ENCODE measurements around the gene C17orf75.
"Not testable (repeated sequence)": the region's sequence is repeated elsewhere in the genome, so short reads cannot be mapped to it uniquely, and the experiment has no call there.

Gene C17orf75

DNA sequence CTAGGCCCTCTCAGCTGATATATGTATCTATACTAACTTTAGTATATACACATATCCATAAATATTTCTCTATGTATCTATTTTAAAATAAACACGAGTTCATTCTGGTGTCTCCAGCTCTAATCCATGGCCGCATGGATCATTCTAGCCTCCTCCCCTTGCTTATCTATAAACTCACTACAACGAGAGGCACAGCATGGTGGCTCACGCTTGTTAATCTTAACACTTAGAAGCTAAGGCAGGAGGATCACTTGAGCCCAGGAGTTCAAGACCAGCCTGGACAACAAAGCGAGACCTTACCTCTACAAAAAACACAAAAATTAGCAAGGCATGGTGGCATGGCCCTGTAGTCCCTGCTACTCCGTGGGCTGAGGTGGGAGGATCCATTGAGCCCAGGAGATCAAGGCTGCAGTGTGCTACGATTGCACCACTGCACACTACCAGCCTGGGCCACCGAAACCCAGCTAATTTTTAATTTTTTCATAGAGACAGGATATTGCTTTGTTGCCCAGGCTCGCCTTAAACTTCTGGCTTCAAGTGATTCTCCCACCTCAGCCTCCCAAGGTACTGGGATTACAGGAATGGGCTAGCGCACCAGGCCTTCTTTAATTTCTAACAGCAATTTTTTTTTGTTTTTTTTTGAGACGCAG, 4.1 kb upstream of the C17orf75 start:
- no peak overlapping the region for H3K4me3 ChIP-seq (ENCODE audit: low read depth, low read length)

DNA sequence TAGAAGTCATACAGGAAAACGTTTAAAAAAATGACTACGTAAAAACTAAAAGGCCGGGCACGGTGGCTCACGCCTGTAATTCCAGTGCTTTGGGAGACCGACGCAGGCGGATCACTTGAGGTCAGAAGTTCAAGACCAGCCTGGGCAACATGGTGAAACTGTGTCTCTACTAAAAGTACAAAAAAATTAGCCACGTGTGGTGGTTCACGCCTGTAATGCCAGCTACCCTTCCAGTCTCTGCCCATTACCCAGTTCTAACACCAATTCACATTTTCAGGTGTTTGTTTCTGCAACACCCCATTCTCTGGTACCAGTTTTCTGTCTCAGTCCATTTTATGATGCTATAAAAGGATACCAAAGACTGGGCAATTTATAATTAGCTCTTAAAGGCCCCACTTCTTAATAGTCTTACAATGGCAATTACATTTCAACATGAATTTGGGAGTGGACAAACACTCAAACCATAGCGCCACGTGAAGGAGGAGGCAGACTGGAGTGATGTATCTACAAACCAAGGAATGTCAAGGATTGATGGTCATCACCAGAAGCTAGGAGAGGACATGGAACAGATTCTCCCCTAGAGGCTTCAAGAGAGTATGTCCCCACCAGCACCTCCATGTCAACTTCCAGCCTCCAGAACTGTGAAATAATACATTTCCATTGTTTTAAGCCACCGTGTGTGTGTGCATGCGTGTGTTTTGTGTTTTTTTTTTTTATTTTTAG, 791 bp upstream of the C17orf75 start:
- H3K4me3 ChIP-seq (ENCODE audit: low read depth, low read length), result peak overlapping the region; percentile 83

DNA sequence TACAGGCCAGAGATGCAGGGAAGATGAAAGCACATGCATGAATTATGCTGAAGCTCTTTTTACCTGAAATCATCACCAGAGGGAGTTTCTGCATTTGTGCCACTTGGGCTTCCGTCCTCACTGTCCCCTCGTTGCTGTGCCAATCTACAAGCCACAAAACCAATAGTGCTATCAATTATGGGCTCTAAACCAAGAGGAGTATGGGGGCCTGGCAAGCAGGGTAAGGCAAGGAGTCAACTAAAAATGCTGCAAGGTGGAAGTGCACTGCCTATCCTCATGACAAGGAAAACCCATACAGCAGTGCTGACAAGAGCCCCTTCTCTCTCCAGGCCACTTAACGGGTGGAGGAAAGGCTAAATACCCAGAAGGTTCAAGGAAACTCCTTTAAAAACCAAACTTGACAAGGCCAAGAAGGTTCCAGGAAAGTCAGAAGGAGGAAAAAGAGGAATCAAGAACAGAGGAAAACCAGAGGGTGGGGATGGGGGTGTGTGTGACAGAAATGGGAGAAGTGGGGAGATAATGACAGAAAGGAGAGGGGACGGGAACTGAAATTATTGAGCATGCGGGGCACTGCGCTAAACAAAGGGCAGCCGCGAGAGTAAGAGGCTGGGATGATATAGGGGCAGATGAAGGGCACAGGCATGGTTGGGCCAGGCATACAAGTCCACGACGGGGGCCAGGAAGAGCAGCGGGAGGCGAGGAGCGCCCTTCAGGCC, 674 bp downstream of the C17orf75 start:
- H3K4me3 ChIP-seq (ENCODE audit: low read depth, low read length), result peak overlapping the region; percentile 83

DNA sequence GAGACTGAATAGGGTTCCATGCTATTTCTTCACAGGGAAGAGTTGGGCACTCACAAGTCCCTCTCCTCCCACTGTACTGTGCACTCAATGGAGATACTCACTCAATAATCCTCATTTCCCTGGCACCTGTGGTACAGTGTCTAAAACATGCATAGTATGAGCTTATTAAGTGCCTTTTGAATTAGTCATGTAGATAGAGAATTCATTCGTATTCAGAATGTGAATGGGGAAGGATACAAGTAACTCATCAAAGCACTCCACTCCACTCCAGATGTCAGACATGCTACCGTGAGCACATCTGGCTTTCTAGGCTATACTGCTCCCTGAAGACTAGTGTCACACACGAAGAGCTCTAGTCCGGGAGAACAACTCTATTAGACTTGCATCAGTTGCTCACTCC, 6.3 kb downstream of the C17orf75 start:
- H3K4me3 ChIP-seq (ENCODE audit: low read depth, low read length), result no peak overlapping the region

DNA sequence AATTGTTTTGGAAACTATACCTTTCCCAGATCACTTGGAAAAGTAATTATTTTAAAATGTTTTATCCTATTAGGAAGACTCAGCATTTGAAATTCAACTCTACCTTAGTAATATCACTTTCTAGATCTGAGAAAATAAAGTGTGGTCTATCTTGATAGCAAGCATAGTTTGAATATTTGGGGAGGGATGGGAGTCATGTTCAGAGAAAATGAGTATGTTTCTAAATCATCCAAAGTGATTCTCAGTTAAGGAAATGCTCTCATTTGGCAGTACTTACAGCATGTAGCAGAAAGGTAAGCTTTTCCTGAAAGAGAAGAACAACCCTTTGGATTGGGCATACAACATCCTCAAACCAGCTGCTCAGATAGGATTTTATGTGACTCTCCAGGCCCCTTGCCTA, 6.9 kb downstream of the C17orf75 start:
- no peak overlapping the region for H3K4me3 ChIP-seq (ENCODE audit: low read depth, low read length)

DNA sequence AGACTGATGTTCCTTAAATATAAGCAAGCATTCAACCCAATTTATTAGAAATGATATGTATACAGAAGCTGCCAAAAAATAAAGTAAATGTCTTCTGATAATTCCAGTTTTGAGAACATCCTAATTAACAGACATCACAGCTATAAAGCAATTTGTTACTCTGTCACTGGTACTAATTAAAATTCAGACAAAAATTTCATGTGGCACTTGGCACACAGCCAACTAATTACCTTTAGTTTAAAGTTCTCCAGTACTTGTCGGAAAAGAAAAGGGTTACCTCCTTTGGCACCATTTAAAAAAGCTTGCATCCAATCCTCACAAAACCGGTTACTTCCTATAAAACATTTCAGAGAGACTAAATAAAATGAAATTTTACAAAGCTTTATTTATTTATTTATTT, 8.8 kb downstream of the C17orf75 start:
- H3K4me3 ChIP-seq (ENCODE audit: low read depth, low read length), result no peak overlapping the region

DNA sequence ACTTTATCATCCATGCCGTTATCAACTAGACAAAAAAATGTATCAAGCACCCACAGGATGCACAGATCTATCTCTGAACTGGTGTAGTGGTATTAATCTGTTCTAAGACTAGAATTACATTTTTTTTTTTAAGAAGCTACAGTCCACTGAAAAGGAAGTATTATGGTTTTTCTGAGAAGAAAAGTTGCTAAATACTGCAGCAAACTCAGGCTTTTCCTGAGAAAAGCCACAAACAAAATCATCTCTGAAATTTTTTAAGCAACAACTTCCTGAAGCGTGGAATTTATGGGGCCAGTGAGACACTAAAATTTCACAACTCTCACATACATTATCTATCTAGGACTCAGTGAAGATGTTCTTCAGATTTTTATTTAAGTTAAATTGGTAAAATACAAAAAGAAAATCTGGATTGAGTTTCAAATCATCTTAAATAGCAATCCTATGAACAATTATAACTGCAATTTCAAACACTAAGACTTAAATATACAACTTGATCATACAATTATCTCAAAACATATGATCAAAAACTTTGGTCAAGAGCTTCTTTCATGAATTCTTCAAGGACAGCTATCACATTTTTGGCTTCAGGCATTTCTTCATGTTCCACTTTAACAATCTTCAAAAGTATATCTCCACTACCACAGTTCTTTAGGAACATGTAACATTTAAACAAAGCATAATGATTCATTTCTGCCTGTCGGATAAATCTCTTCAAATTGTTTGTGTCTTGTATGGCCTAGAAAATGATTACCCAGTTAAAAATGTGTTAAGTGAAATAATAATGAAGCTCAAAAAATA, 10.5 kb downstream of the C17orf75 start:
- no peak overlapping the region for H3K4me3 ChIP-seq (ENCODE audit: low read depth, low read length)

DNA sequence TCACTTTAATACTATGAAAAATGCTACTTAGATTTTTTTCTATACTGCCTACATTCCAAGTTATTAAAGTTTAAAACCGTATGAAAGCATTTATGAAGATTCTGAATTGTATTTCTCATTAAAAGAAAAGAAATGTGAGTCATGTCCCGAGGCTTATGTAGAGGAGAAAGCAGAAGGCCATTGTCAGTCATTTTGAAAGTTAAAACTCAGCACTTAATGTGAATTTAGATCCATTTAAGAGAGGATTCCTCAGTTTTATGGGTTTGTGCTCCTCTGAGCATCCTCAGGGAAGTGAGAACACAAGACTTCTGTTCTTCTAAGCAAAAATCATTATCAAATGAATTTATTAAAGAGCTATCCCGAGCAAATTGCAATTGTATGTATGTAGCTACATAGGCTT, 11.8 kb downstream of the C17orf75 start:
- H3K4me3 ChIP-seq (ENCODE audit: low read depth, low read length), result no peak overlapping the region

DNA sequence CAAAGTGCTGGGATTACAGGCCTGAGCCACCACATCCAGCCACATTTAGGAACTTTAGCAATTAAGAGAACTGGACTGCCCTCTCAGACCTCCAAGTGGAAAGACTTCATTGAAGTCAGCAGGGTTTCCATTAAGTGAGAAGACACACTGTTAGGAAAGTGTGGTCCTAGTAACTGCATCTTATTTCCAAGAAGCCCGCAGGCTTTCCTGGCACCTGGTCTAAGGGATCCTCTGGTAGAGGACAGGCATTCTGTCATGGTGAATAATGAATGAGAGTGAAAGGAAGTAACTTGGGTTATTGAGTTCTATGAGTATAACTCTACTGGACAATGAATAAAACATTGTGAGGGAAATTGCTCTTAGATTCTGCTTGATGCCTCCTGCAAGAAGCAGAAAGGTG, 14.1 kb downstream of the C17orf75 start:
- H3K4me3 ChIP-seq (ENCODE audit: low read depth, low read length), result no peak overlapping the region

DNA sequence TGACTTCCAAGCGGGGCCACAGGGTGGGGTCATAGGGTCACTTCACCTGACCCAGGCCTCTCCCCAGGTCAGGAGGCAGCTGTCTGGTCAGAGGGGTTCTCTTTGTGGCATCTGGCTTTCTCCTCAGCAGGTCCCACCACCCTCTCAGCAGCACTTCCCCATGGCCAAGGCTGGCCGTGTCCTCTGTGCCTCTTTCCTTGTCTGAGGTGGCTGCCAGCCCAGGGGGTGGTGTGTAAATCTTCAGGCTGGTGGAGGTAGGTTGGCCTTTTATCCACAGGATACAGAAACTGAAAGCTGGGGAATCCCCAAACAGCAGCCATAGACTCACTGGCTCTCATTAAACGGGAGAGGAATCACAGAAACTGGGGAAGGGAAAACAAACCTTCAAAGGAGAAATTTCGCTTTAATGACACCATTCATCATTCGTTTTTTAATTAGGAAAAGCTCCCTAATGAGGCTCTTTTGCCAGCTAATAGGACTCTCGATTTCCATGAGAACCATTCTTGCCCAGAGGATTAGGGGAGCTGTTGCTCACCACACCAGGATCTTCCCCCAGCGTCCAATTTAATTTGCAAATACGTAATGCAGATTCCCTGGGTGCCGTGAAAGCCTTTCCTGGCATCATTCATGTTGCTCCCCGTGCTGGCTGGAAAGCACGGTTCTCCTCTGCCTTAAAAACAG, 18.0 kb downstream of the C17orf75 start:
- H3K4me3 ChIP-seq (ENCODE audit: low read depth, low read length), result no peak overlapping the region

DNA sequence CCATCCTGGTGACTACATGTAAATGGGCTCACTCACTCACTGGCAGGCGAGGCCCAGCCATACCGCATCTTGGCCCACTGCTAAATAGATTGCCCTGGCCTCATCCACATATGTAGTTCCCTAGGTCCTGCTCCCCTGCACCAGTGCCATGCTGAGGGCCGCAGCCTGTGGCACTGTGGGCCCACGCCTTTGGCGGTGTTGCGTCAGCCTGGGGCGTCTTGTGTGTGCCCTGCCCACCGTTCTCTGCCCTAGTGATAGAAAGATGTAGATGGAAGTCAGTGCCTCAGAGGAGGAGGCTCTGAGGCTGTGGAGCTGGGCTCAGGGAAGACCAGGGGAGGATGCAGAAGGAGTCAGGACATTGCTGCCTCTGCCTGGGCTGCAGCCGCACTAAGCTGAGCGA, 18.9 kb downstream of the C17orf75 start:
- H3K4me3 ChIP-seq (ENCODE audit: low read depth, low read length), result no peak overlapping the region

DNA sequence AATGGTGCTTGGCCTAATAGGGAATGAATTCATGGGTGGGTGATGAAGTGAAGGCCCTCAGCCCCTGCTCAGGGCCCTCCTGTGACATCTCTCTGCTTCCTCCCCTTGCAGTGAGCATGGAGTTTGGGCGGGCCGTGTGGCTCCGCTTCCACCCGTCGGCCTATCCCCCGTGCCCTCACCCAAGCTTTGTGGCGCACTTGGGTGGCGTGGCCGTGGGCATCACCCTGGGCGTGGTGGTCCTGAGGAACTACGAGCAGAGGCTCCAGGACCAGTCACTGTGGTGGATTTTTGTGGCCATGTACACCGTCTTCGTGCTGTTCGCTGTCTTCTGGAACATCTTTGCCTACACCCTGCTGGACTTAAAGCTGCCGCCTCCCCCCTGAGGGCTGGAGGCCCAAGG, 21.1 kb downstream of the C17orf75 start:
- H3K4me3 ChIP-seq (ENCODE audit: low read depth, low read length), result no peak overlapping the region

DNA sequence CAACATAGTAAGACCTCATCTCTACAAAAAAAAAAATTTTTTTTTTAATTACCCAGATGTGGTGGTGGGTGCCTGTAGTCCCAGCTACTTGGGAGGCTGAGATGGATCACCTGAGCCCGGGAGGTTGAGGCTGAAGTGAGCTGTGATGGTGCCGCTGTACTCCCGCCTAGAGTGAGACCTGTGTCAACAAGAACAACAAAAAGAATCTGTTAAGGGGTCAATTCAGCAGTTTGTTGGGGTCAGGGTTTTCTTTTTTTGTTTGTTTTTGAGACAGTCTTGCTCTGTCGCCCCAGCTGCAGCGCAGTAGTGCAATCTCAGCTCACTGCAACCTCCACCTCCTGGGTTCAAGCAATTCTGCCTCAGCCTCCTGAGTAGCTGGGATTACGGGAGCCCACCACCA, 21.9 kb downstream of the C17orf75 start:
- H3K4me3 ChIP-seq (ENCODE audit: low read depth, low read length), result not testable (repeated sequence)

DNA sequence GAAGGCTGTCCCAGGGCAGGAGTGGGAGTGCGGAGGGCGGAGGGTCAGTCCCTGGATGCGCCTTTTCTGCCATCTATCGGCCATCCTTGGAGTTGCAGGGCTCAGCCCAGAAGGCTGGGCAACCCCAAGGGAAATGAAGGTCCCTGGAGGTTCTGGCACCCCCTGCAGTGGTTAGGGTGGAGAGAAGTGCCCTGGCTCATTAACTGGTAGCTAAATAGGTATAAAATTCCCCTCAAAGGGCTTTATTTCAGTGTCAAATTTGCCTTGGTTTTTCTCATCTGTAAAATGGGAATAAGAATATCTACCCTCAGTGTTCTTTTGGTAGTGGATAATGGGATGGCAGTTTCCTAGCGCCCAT, 22.4 kb downstream of the C17orf75 start:
- H3K4me3 ChIP-seq (ENCODE audit: low read depth, low read length), result no peak overlapping the region

DNA sequence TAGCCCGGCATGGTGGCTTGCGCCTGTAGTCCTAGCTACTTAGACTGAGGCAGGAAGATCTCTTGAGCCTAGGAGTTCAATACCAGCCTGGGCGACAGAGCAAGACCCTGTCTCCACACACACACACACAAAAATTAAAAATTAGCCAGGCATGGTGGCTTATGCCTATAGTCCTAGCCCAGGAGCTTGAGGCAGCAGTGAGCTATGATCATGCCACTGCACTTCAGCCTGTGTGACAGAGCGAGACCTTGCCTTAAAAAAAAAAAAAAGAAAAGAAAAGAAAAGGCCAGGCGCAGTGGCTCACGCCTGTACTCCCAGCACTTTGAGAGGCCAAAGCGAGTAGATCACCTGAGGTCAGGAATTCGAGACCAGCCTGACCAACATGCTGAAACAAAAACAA, 23.9 kb downstream of the C17orf75 start:
- no peak overlapping the region for H3K4me3 ChIP-seq (ENCODE audit: low read depth, low read length)

DNA sequence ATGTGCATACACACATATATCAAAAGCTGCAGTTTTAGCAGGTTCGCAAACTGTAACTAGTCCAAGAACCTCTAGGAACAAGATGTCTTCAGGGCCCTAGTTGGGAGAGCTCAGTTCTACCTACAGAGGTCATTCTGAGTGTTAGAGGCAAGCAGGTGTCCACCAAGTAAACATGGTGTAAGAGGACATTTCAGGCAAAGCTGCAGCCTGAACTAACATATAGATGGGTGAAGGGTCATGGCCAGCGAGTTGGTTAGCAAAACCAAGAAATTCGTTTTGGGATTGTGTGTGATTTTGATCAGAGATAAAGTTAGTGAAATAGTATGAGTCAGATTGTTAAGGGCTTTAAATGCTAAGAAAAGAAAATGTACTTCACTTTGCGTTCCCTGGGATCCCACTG, 24.6 kb downstream of the C17orf75 start:
- H3K4me3 ChIP-seq (ENCODE audit: low read depth, low read length), result no peak overlapping the region

DNA sequence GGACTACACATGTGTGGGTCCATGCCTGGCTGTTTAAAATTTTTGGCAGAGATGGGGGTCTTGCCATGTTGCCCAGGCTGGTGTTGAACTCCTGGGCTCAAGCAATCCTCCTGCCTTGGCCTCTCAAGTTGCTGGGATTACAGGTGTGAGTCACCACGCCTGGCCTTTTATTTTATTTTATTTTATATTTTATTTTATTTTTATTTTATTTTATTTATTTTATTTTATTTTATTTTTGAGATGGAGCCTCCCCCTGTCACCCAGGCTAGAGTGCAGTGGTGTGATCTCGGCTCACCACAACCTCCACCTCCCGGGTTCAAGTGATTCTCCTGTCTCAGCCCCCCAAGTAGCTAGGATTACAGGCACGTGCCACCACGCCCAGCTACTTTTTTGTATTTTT, 25.3 kb downstream of the C17orf75 start:
- H3K4me3 ChIP-seq (ENCODE audit: low read depth, low read length), result not testable (repeated sequence)

DNA sequence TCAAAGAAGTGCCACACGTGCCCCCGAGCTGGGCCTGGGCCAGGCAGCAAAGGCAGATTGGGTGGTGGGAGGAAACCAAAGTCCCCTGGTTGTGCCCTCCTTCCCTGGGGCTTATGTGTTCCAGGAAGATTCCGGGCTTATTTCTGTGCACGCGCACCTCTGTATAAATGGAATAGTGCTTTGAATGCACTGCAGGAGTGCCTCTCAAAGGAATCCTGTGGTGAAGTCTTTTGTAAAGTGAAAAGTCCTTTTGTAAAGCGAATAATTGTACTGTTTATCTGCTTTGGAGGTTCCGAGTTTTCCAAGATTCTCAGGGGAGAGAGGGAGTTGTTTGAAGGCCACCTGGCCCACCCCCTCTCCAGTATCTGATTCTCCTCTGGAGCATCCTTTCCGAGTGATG, 26.8 kb downstream of the C17orf75 start:
- H3K4me3 ChIP-seq (ENCODE audit: low read depth, low read length), result no peak overlapping the region

DNA sequence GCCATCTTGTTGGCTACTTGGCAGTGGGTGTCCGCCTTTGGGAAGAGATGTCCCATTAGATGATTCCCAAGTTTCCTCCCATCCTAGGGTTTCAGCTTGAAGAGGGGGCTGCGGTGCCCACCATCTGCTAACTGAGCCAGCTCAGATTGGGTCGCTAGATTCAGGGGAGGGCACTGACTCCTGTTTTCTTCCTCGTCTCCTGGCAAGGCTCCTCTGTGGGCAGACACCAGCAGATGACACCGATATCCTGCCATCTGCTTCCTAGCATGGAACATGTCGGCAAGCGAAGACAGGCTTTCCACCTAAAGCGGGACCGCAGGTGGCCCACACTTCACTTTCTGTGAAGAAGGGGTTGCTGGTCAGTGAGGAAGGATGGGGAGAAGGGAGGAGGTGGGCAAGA, 27.3 kb downstream of the C17orf75 start:
- no peak overlapping the region for H3K4me3 ChIP-seq (ENCODE audit: low read depth, low read length)

DNA sequence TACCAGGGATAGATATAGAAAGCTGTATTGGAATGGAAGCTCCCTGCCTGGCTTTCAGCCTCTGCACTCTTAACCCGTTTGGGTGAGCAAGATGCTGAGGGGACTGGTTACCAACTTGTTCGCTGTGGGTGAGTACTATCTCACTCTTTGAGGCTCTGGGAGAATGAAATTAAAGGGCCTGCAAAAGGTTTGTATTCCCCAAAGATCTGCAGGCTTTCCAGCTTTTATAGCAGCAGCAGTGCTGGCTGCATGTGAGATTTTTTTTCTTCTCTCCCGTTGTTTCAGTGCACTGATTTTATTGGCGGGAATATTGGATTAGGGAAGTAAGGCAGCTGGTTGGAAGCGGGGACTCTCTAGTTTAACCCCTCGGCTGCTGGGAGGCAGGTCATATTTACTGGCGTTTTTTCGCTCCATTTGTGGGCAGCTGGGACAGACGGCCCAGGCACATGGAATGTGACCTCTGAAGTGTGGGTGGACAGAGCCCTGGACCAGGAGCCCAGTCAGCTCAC, 30.9 kb downstream of the C17orf75 start:
- H3K4me3 ChIP-seq (ENCODE audit: low read depth, low read length), result no peak overlapping the region

DNA sequence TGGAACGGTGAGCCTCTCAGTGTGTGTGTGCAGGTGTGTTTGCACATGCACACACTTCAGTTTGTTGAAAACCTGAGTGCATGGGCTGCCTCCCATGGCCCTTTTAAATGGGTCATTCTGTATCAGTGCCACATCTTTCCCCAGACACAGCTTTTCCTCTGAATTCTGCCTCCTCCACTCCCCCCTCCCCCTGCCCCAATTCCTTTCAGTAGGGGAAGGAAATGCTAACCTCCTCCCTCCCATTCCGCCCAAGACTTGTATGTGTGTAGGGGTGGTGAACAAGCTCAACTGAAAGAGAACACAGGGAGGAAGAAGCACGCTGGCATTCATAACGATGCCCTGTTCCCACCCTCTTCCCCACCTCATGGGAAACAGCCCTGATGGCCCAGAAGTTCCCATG, 34.3 kb downstream of the C17orf75 start:
- no peak overlapping the region for H3K4me3 ChIP-seq (ENCODE audit: low read depth, low read length)

Measured in iPS-11a (cell line).